Germinal center (tissue), 1 donor: Measurements from ENCODE around the gene PTPRG.

Experiments used
- DNase-seq: peaks from one replicate; pipeline ENCODE4 v3.0.0; 2012; ENCODE audit warnings: mixed read lengths, low spot score

PTPRG gene

GRCh38 chr3:61866153-61866542 is 304.8 kb downstream of the PTPRG start:
- no peak for DNase-seq

DNA sequence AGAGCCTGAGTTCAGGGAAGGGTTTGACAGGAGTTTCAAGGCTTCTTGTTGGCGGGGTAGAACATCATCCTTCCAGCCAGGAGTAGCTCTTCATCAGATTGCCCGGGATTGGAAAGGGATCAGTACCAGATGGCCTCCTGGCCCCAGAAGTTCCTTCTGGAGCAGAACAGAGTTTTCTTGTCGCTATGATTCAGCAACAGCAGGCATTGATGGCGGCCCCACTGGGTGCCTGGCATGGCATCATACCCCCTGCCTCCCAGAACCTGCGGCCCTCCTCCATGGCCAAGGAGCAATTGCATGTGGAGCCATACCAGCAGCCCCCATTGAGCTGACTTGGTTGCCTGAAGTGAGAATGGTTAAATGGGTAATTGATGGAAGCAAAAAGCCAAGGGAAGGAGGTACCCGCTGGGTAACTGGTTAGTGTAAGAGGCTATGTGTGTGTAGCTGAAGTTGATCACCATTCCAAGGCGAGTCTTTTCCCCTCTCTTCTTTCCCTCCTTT is 305.6 kb downstream of the PTPRG start:
- DNase-seq: no peak

- no peak for DNase-seq
Observed at GRCh38 chr3:61868499-61868898, 307.1 kb downstream of the PTPRG start.

- no peak for DNase-seq
Observed at GRCh38 chr3:61869371-61869770, 308.0 kb downstream of the PTPRG start.

DNA sequence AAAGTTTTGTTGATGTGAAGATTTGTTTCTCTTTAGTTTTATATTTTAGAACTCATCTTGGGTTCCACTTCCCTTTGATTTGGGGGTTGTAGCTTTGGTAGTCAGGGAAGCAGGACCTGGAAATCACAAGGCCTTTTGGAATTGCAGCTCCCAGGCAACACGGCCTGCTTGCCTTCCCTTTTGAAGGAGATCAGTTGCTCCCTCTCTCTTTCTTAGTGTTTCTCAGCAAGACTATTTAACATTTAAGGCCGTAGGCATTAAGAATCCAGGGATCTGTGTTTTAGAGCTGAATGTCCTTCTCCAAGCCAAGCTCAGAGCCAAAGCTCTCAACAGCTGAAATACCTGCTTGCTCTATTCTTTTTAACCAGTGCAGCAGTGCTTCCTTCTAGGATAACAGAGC is 310.3 kb downstream of the PTPRG start:
- no peak for DNase-seq

- no peak for DNase-seq
Observed at GRCh38 chr3:61872077-61872706, 310.8 kb downstream of the PTPRG start.

DNA sequence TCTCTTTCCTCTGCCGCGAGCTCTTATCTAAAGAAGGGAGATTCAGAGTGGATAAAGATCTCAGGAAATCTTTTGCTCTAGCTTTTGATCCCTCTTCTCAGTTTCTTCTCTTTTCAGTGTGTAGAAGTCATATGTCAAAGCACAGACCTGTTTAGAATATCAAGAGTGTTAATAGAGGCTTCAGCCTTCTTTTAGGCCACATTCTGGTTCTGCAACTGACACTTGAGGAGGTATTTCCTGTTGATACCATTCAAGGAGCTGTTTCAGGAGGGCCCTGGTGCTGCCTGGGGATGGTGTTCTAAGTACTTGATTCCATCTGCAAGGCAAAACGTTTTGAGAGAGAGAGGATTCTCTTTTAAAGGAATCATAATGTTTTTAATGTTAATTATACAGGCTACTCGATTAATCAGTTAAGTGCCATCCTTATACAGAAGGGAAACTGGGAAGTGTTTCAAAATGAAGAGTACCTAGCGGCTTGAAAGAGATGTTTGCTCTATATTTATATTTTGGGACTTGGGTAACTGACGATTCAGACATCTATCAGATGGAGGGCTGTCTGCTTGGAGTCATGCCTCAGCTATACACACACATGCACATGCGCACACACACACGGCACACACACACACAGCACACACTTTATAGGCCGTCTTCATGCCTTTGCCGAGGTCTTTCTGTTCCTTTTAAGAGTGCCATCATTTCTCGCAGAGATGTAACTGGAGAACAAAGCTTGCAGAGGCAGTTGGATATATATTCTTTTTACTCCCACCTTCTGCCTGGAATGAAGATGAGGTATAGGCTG is 313.9 kb downstream of the PTPRG start:
- DNase-seq: no peak

GRCh38 chr3:61875976-61876671 is 314.8 kb downstream of the PTPRG start:
- no peak for DNase-seq

GRCh38 chr3:61876797-61877196 is 315.4 kb downstream of the PTPRG start:
- DNase-seq: no peak

DNA sequence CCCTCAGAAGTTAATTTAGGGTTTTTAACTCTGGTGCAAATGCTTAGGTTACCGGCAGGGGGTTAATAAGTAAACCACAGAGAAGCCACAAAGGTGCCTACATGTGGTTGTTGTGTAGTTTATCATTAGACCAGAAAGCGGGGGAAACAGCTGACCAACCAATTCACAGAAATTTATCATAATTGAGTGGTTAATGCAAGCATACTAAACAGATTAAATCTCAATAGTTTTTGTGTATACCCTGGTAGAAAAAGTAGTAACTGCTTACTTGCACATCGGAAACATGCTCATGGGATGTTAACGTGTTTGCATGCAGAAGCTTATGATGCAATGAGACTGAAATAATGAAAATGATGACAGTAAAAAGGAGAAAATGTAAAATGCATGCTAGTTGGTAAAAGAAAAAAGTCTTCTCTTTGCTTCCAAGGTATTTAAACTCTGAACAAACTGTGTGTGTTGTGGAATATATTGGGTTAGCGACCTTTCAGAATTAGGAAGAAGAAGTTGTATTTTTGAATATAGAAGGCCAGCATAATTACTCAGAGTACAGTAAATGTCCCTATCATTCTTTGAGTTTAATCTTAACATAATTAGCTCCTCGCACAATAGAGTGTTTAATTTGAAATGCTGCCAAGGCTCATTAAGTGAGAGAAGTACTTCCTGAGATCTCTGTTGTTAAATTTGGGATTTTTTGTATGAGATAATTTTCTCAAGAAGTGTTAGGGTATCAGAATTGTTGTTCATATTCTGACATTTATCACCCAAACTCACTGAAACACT is 316.2 kb downstream of the PTPRG start:
- no peak for DNase-seq

GRCh38 chr3:61882253-61882652 is 320.9 kb downstream of the PTPRG start:
- no peak for DNase-seq

DNA sequence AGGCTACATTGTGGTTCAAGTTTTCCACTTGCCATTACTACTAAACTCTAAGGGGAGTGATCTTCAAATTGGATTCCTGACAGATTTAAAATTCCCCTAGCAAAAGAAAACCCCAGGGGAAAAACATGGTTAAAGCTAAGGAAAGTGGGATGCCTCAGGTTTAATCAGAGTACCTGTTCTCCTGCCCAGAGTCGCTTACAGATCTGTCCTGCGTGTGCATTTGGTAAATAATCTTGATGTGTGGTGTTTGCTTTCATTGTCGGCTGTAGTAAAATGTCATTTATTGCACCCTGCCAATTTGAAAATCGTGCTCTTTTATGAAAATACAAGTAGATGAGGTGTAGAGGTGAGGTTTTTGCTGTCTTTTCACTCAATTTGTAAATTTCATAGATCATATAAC is 323.4 kb downstream of the PTPRG start:
- DNase-seq: no peak

DNA sequence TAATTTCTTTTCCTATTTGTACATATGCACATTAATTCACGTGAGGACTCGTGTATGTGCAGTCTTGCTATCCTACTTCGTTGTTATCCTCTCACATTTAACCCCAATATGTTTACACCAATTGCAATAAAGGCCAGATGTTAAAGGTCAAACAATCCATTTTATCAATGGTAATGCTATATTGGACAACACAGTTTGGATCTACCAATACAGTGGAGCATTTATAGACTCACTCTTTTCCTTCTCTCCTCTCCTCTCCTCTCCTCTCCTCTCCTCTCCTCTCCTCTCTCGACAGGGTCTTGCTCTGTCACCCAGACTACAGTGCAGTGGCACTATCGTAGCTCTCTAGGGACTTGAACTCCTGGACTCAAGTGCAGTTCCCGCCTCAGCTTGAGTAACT is 324.0 kb downstream of the PTPRG start:
- DNase-seq: no peak

DNA sequence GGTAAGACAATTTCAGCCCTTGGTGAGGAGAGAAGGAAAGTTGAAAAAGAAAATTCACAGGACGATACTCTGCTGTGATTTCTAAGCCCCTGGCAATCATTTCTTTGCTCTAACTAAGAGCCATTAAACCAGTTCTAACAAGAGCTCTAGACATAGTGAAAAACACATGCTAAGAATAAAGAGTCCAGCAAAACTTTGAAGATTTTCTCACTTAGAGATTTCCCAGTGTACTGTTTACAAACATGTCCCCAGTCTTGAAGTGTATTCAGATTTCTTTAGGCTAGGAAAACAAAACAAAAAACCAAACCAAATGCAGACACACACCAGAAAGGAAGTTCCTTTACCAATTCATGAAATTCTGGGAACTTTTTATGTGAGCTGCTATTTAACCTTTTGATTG is 325.8 kb downstream of the PTPRG start:
- DNase-seq: no peak

GRCh38 chr3:61889259-61889658 is 327.9 kb downstream of the PTPRG start:
- no peak for DNase-seq

- no peak for DNase-seq
Observed at GRCh38 chr3:61890167-61890566, 328.8 kb downstream of the PTPRG start.

- DNase-seq: no peak
Observed at GRCh38 chr3:61890586-61890985, 329.2 kb downstream of the PTPRG start.

DNA sequence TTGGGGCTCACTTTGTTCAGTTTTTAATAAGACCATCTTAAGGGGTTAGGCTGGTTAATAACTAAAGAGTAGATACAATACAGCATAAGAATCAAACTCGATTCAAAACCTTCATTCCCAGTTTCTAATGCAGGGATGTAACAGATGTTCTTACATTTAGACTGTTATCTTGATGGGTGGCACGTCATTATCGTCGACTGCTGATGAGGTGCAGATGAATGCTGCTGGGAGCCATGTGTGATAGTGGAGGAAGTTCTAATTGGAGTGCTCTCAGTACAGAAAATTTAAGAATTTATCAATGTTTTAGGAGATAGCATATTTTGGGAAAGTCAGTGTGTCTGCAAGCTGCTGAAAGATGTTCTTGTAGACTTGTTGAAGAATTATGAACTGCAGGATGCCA is 331.5 kb downstream of the PTPRG start:
- DNase-seq: no peak

DNA sequence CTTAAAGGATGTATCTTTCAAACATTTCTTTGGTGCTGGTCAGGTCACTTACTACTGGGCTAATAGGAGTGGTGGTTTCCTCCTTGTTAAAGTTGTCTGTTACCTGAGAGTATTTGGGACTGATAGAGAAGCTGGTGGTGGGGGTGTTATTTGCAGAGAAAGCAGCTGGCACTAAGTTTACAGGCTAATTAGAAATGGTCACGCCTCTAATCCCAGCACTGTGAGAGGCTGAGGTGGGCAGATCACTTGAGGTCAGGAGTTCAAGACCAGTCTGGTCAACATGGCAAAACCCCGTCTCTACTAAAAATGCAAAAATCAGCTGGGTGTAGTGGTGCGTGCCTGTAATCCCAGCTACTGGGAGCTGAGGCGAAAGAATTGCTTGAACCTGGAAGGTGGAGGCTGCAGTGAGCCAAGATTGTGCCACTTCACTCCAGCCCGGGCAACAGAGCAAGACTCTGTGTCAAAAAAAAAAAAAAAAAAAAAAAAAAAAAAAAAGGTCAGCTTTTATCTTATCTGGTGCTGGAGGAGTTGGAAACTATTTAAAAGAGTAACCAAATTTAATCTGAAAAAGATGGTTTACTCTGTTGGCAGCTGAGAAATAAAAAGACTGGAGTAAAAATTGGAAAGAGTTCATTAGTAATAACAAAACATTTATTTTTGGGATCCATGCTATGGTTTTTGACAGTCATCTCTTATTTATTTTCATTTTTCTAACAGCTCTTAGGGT is 332.6 kb downstream of the PTPRG start:
- no peak for DNase-seq

DNA sequence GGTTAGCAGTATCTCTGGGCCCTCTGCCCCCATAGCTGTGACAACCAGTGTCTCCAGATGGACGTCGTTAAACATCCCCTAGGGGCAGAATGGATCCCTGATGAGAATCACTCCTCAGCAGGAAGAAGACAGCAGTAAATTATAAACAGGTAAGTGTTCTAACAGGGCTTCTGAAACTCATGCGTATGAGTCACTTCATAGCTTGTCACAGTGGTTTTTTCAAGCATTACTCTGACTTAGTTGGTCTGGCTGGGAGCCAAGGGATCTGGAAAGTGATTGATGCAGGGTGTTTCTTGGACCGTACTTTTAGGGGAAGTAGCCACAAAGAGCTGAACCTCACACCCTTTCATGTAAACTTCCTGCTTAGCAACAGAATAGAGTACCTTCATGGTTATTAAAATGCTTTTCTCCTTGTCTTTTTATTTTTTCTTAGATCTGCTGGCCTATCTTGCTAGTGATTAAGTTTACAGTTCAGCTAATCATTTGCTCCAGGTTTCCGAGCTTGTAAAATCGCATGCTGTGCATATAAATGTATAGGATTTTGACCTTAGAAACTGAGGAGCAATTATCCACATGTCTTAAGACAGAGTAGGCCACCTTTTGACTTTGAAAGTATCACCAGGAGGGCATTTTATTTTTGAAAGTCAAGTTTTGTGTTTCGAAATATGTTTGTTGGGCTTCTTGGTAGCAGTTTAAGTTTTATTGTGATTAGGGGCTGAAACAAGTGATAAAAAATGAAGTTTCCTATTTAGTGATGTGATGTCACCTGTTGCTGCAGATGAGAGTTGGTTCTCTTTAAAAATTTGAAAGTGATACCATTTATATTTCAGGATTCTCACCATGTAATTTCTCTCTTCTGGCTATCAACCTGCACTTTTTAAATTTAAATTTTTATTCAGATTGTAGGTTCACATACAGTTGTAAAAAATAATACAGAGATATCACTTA is 333.9 kb downstream of the PTPRG start:
- peak; percentile 5 for DNase-seq
